NT2/D1 (cell line): ENCODE data around the gene IL17REL.

Experiments used
- YY1 ChIP-seq: IDR thresholded peaks from 2 replicates; pipeline ENCODE4 v1.6.1; 2011; ENCODE audit not compliant: insufficient read length, insufficient read depth
- ZNF274 ChIP-seq: IDR thresholded peaks from 2 replicates; pipeline ENCODE4 v1.6.1; 2011; ENCODE audit warnings: mild to moderate bottlenecking, low read depth, low read length

DNA sequence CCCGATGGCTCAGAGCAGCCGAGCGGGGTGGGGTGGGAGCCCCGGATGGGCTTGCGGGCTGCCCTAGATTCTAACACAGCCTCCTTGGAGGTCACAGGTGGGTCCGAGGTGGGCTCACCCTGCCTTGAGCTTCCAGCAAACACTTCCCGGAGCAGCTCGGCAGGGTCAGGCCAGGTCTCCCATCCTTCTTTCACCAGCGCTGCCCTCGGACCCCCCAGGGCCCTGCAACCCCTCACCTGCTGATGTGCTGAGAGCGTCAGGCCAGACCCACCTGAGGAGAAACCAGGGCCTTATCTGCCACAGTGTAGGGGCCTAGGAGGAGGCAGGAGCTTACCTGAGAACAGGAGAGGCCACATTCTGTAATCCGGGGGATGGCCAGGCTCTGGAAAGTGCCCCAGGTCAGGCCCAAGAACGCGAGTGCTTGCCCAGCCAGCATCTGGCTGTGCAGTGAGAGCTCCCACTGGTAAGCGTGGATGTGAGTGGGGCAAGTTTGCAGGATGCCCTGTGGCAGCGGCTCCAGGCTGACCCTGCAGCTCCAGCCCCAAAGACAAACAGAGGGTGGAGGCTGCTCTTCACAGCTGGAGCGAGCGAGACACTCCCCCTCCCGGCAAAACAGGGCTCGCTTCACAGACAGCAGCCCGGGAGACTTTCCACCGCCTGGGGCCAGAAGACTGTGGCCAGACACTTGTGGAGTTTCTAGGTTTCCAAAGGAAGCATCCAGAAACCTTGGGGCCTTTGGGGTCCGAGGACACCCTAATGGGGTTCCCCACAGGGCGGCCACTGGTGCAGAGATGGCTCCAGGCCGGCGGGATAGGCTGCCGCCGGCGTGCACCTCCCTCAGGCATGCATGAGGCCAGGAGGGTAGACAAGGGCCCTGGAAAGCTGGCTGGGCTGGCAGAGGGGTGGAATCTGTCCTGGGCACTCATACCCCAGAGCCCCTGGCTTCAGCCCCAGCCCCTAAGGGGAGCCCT lies at the start of gene IL17REL:
- no peak for TF ChIP-seq YY1
- no peak for TF ChIP-seq ZNF274
